H1 (cell line): ENCODE results near the gene GRM1. TPM values are rescaled to one million over a fixed set of nuclear protein-coding genes. Genes with fewer than 3 reads are reported as not detected.

Experiments used
- CTCF ChIA-PET: fragments of 300-600 bp; sonication (Branson Sonifier 250); formaldehyde crosslinking; loops from one replicate; lab custom pipeline; 2021; ENCODE audit not compliant: partially characterized antibody; lab: Charles Lee
- POLR2A ChIA-PET: fragments of 300-600 bp; sonication (Branson Sonifier 250); formaldehyde crosslinking; loops from one replicate; lab custom pipeline; 2021; ENCODE audit warnings: inconsistent platforms; ENCODE audit not compliant: partially characterized antibody; lab: Charles Lee
- DNase-seq, 2 experiments: peaks; one replicate each; pipeline versions ENCODE4 v3.0.0 to v3.0.0-alpha.2; 2010 to 2022; ENCODE audit warnings: low spot score in 2 of 2, low read depth in 1 of 2, mixed read lengths in 1 of 2
- FAIRE-seq: peaks from 2 replicates; lab custom pipeline; 2011; peaks lifted over from hg19 to GRCh38; lab: Jason Lieb, UNC
- H2AFZ ChIP-seq: 2 replicates; pipeline ENCODE4 v1.8.1; 2012; ENCODE audit warnings: low read length, inconsistent platforms
- H2AK5ac ChIP-seq: 2 replicates; pipeline ENCODE4 v1.6.1; 2013; ENCODE audit warnings: low read depth, low read length
- H2BK120ac ChIP-seq: replicated peaks from 2 replicates; pipeline ENCODE3; 2013; ENCODE audit warnings: low read depth, low read length, inconsistent platforms
- H2BK12ac ChIP-seq: 2 replicates; pipeline ENCODE4 v1.6.1; 2013; ENCODE audit warnings: low read depth, low read length
- H2BK15ac ChIP-seq: 2 replicates; pipeline ENCODE4 v1.6.1; 2013; ENCODE audit warnings: low read length
- H2BK20ac ChIP-seq: 2 replicates; pipeline ENCODE4 v1.6.1; 2013; ENCODE audit warnings: low read length
- H2BK5ac ChIP-seq: 2 replicates; pipeline ENCODE4 v1.6.1; 2013; ENCODE audit warnings: low read depth, low read length
- H3K14ac ChIP-seq: 2 replicates; pipeline ENCODE4 v1.6.1; 2013; ENCODE audit warnings: inconsistent platforms; ENCODE audit not compliant: insufficient read length
- H3K18ac ChIP-seq: 2 replicates; pipeline ENCODE4 v1.6.1; 2013; ENCODE audit warnings: low read length; ENCODE audit errors: extremely low read depth
- H3K23ac ChIP-seq: 2 replicates; pipeline ENCODE4 v1.6.1; 2013; ENCODE audit warnings: inconsistent platforms; ENCODE audit not compliant: insufficient read length
- H3K23me2 ChIP-seq: 2 replicates; pipeline ENCODE4 v1.6.1; 2013; ENCODE audit warnings: low read depth, low read length
- H3K27ac ChIP-seq: 2 replicates; pipeline ENCODE4 v1.6.1; 2011; ENCODE audit warnings: low read depth, low read length, inconsistent platforms
- H3K27me3 ChIP-seq, 4 experiments: replicated peaks in 1 of 4; 1 replicate in 1 of 4; 2 replicates in 3 of 4; pipeline versions ENCODE4 v1.6.1 to v1.8.1; 2011 to 2013; ENCODE audit warnings: low read length in 3 of 4, mild to moderate bottlenecking in 3 of 4, inconsistent platforms in 2 of 4, mixed read lengths in 2 of 4, moderate library complexity in 1 of 4; ENCODE audit not compliant: control insufficient read depth in 3 of 4, insufficient read depth in 3 of 4; ENCODE audit errors: extremely low read depth in 1 of 4
- H3K36me3 ChIP-seq, 4 experiments: 2 replicates each; pipeline versions ENCODE4 v1.6.1 to v1.8.1; 2011 to 2013; ENCODE audit warnings: mild to moderate bottlenecking in 4 of 4, low read length in 3 of 4, moderate library complexity in 2 of 4, control low read depth in 1 of 4, inconsistent platforms in 1 of 4; ENCODE audit not compliant: insufficient read depth in 4 of 4, control insufficient read depth in 2 of 4
- H3K4ac ChIP-seq: replicated peaks from 2 replicates; pipeline ENCODE3; 2013; ENCODE audit warnings: low read length, low read depth, mixed read lengths, inconsistent platforms; ENCODE audit not compliant: insufficient read length
- H3K4me1 ChIP-seq, 4 experiments: replicated peaks in 1 of 4; 1 replicate in 1 of 4; 2 replicates in 3 of 4; pipeline versions ENCODE4 v1.6.1 to v1.8.1; 2011 to 2013; ENCODE audit warnings: low read length in 3 of 4, inconsistent platforms in 2 of 4, mixed read lengths in 1 of 4; ENCODE audit not compliant: insufficient read depth in 4 of 4, control insufficient read depth in 3 of 4
- H3K4me2 ChIP-seq, 2 experiments: 2 replicates each; pipeline versions ENCODE4 v1.6.1 to v1.8.1; 2011 to 2013; ENCODE audit warnings: low read depth in 2 of 2, low read length in 2 of 2, control low read depth in 1 of 2, inconsistent platforms in 1 of 2, mild to moderate bottlenecking in 1 of 2; ENCODE audit not compliant: insufficient read depth in 1 of 2
- H3K4me3 ChIP-seq, 4 experiments: fragments of 200-600, 300-600 bp in 1 of 4; sonication (generic), shearing (Covaris generic), sonication (Bioruptor Twin) in 1 of 4; 2 replicates each; pipeline versions ENCODE4 v1.5.1 to v1.8.1; 2011 to 2016; ENCODE audit warnings: low read length in 4 of 4, low read depth in 3 of 4, control low read depth in 2 of 4, inconsistent platforms in 2 of 4, mild to moderate bottlenecking in 2 of 4, mixed read lengths in 1 of 4, moderate library complexity in 1 of 4; ENCODE audit not compliant: insufficient read depth in 2 of 4; ENCODE audit errors: extremely low read depth in 1 of 4
- H3K56ac ChIP-seq: replicated peaks from 2 replicates; pipeline ENCODE3; 2013; ENCODE audit warnings: low read depth, mild to moderate bottlenecking, mixed read lengths, low read length, inconsistent platforms; ENCODE audit not compliant: insufficient read length
- H3K79me1 ChIP-seq: 2 replicates; pipeline ENCODE4 v1.6.1; 2013; ENCODE audit warnings: low read depth, low read length, control low read depth
- H3K79me2 ChIP-seq, 2 experiments: 2 replicates each; pipeline versions ENCODE4 v1.6.1 to v1.8.1; 2012 to 2013; ENCODE audit warnings: low read length in 2 of 2, mild to moderate bottlenecking in 2 of 2, inconsistent platforms in 1 of 2; ENCODE audit not compliant: insufficient read depth in 2 of 2, control insufficient read depth in 1 of 2
- H3K9ac ChIP-seq, 4 experiments: replicated peaks in 1 of 4; 1 replicate in 1 of 4; 2 replicates in 3 of 4; pipeline versions ENCODE4 v1.6.1 to v1.8.1; 2011 to 2013; ENCODE audit warnings: low read depth in 3 of 4, low read length in 3 of 4, control low read depth in 2 of 4, mild to moderate bottlenecking in 2 of 4, moderate library complexity in 2 of 4, inconsistent platforms in 1 of 4; ENCODE audit errors: extremely low read depth in 1 of 4
- H3K9me3 ChIP-seq, 2 experiments: 2 replicates each; pipeline versions ENCODE4 v1.6.1 to v1.8.1; 2012 to 2013; ENCODE audit warnings: mild to moderate bottlenecking in 2 of 2, moderate library complexity in 2 of 2, control low read depth in 1 of 2, inconsistent platforms in 1 of 2, low read depth in 1 of 2, low read length in 1 of 2, mixed read lengths in 1 of 2; ENCODE audit not compliant: insufficient read depth in 2 of 2
- H4K20me1 ChIP-seq, 2 experiments: replicated peaks in 1 of 2; 2 replicates each; pipeline versions ENCODE3 to v1.8.1; 2011 to 2013; ENCODE audit warnings: inconsistent platforms in 2 of 2, low read length in 2 of 2, mild to moderate bottlenecking in 1 of 2; ENCODE audit not compliant: insufficient read depth in 2 of 2, control insufficient read depth in 1 of 2
- H4K5ac ChIP-seq: 2 replicates; pipeline ENCODE4 v1.6.1; 2013; ENCODE audit warnings: low read length, low read depth, mixed read lengths, inconsistent platforms; ENCODE audit not compliant: insufficient read length
- H4K8ac ChIP-seq: 2 replicates; pipeline ENCODE4 v1.8.0; 2013; ENCODE audit warnings: mild to moderate bottlenecking, moderate library complexity, low read length, inconsistent platforms; ENCODE audit not compliant: insufficient read depth; ENCODE audit errors: extremely low read depth
- H4K91ac ChIP-seq: replicated peaks from 2 replicates; pipeline ENCODE3; 2013; ENCODE audit warnings: low read length, mixed read lengths, inconsistent platforms; ENCODE audit not compliant: insufficient read length
- ASH2L ChIP-seq: fragments of 200-600, 300-600 bp; sonication (generic); IDR thresholded peaks from one replicate; pipeline ENCODE4 v1.7.1; 2017; ENCODE audit warnings: low read length
- FOSL1 ChIP-seq: IDR thresholded peaks from 2 replicates; pipeline ENCODE4 v1.6.1; 2011; ENCODE audit warnings: mild to moderate bottlenecking, low read depth, low read length, moderate library complexity; ENCODE audit not compliant: insufficient read depth
- POLR2A ChIP-seq, 2 experiments: IDR thresholded peaks; 1 replicate in 1 of 2; 2 replicates in 1 of 2; pipeline ENCODE4 v1.6.1; 2011; ENCODE audit warnings: low read depth in 2 of 2, low read length in 2 of 2, mild to moderate bottlenecking in 2 of 2; ENCODE audit errors: control extremely low read depth in 1 of 2
- RBBP5 ChIP-seq: IDR thresholded peaks from 2 replicates; pipeline ENCODE4 v1.7.1; 2012; ENCODE audit warnings: low read depth, mild to moderate bottlenecking, inconsistent platforms, low read length, moderate library complexity, borderline replicate concordance
- RFX5 ChIP-seq: IDR thresholded peaks from 2 replicates; pipeline ENCODE4 v1.6.1; 2011; ENCODE audit warnings: low read depth, low read length, improper control_type of control experiment, borderline replicate concordance
- SIRT6 ChIP-seq: IDR thresholded peaks from one replicate; pipeline ENCODE4 v1.7.1; 2012; ENCODE audit warnings: low read length, inconsistent platforms
- WGBS, 2 experiments: shearing (Covaris generic) in 1 of 2; methylation state at CpG; one replicate each; pipeline versions ENCODE4 v1.1.6 to v1.1.7; 2013 to 2015; ENCODE audit warnings: low lambda C conversion rate in 2 of 2, mixed read lengths in 2 of 2, inconsistent platforms in 1 of 2, low coverage in 1 of 2, missing lambda C conversion rate in 1 of 2; ENCODE audit not compliant: insufficient replicate concordance in 2 of 2, insufficient coverage in 1 of 2, insufficient read length in 1 of 2; ENCODE audit errors: extremely low coverage in 1 of 2, missing lambda C conversion rate in 1 of 2; 5-methylcytosine and 5-hydroxymethylcytosine counted together
- polyA plus RNA-seq, 7 experiments: library from polyadenylated mRNA; depleted of rRNA in 3 of 7; stranded (reverse) in 5 of 7; unstranded in 2 of 7; fragments of >200 nt in 5 of 7; fragments of 200-250 nt in 2 of 7; gene quantifications; 1 replicate in 5 of 7; 2 replicates in 1 of 7; 4 replicates in 1 of 7; pipeline versions ENCODE4 v1.2.1 to v1.2.3, GENCODE V29; 2011 to 2013; ENCODE audit warnings: missing spikeins in 2 of 7, mixed read lengths in 2 of 7
- total RNA-seq: library from RNA; stranded (reverse); fragmentation: NEBNext Ultra II Directional; extraction: Animal tissue kit (Norgen Biotek cat#: 25700); gene quantifications from 2 replicates; pipeline ENCODE4 v1.2.1, GENCODE V29; 2021

GRM1 gene
- total and polyA plus RNA-seq, 2 of the 8 experiments (the other 6 are each of a cell fraction or from before 2014, with no cell fraction given), result 0.15 to 1.3 TPM

- Histone ChIP-seq H3K18ac (no peak overlapping the region), H2BK12ac (no peak overlapping the region), H3K56ac (no peak overlapping the region), H2AK5ac (no peak overlapping the region), H3K23ac (no peak overlapping the region), H3K79me1 (no peaks in the 10 kb centered on the region), H3K4me1 (no peaks in the 10 kb centered on the region), H3K9ac (no peak overlapping the region), H4K91ac (no peak overlapping the region), H3K14ac (no peak overlapping the region), H3K36me3 (no peaks in the 10 kb centered on the region), H2BK20ac (no peak overlapping the region), H3K9me3 (no peaks in the 10 kb centered on the region), H3K4ac (no peak overlapping the region), H3K79me2 (no peaks in the 10 kb centered on the region), H2AFZ (no peak overlapping the region), H3K4me2 (no peak overlapping the region), H4K5ac (no peak overlapping the region), H4K8ac (no peak overlapping the region), H3K4me3 (no peak overlapping the region), H4K20me1 (no peaks in the 10 kb centered on the region), H2BK15ac (no peak overlapping the region), H2BK120ac (no peak overlapping the region), H2BK5ac (no peak overlapping the region), H3K23me2 (no peaks in the 10 kb centered on the region), H3K27ac (no peak overlapping the region), H3K27me3 (no peaks in the 10 kb centered on the region)
- no peak for TF ChIP-seq POLR2A (IDR thresholded peaks at IDR 0.05; ENCODE audit: control extremely low read depth in 1 of 2, low read depth in 2 of 2, low read length in 2 of 2)
- no peak for TF ChIP-seq RFX5
- TF ChIP-seq RBBP5, result no peak
- no peak for TF ChIP-seq SIRT6
- TF ChIP-seq ASH2L, result no peak
- no peak for TF ChIP-seq FOSL1
- DNase-seq (no peak), FAIRE-seq (no peak)
- WGBS, 2 experiments, result 92% methylated on average over 2 of the region's 2 CpGs; no CpG with 5 or more reads in 1 of the 2 experiments
- CTCF ChIA-PET, result no interaction called here
- POLR2A ChIA-PET, result no interaction called here
These were observed 283.7 kb downstream of the GRM1 start for GRCh38 chr6:146312608-146313007.
